ENCODE data around the gene IFNA21.
"Not testable (repeated sequence)": the region's sequence is repeated elsewhere in the genome, so short reads cannot be mapped to it uniquely, and the experiment has no call there.

The IFNA21 gene

GRCh38 chr9:21166560-21166959 lies at the start of gene IFNA21:
IFNA21 (minus strand) TSS chr9:21166660; CDS start chr9:21166612, 48 bp downstream.
- not testable (repeated sequence) for DNase-seq

GRCh38 chr9:21213411-21214326 lies 47.2 kb upstream of the IFNA21 start:
- DNase-seq = not testable (repeated sequence)

- DNase-seq = not testable (repeated sequence)
These were observed 45.7 kb upstream of the IFNA21 start for GRCh38 chr9:21212160-21212559.

- not testable (repeated sequence) for DNase-seq
These were observed 44.3 kb upstream of the IFNA21 start for GRCh38 chr9:21210782-21211181.

- DNase-seq = no peak
These were observed 43.9 kb upstream of the IFNA21 start for GRCh38 chr9:21210311-21210710.

- DNase-seq = not testable (repeated sequence)
These were observed 40.6 kb upstream of the IFNA21 start, which contains the start of gene IFNA10 for GRCh38 chr9:21207043-21207442. IFNA10 (minus strand) TSS chr9:21207143; CDS start chr9:21207097, 46 bp downstream.

GRCh38 chr9:21205204-21205603 lies 38.7 kb upstream of the IFNA21 start:
- DNase-seq = no peak

GRCh38 chr9:21202105-21202504 lies 35.6 kb upstream of the IFNA21 start, which contains the start of gene IFNA7:
IFNA7 (minus strand) TSS chr9:21202205; CDS start chr9:21202165, 40 bp downstream.
- DNase-seq = not testable (repeated sequence)

- DNase-seq = not testable (repeated sequence)
These were observed 28.7 kb upstream of the IFNA21 start for GRCh38 chr9:21194867-21195776.

- not testable (repeated sequence) for DNase-seq
These were observed 21.0 kb upstream of the IFNA21 start, which contains the start of gene IFNA4 for GRCh38 chr9:21187487-21187886. IFNA4 (minus strand) TSS chr9:21187587; CDS start chr9:21187531, 56 bp downstream.

- DNase-seq = not testable (repeated sequence)
These were observed 16.6 kb upstream of the IFNA21 start for GRCh38 chr9:21182810-21183736.

GRCh38 chr9:21174671-21175070 lies 8.2 kb upstream of the IFNA21 start:
- no peak for DNase-seq

- DNase-seq = no peak
These were observed 5.7 kb upstream of the IFNA21 start for GRCh38 chr9:21172156-21172555.

GRCh38 chr9:21171351-21171750 lies 4.9 kb upstream of the IFNA21 start:
- DNase-seq = no peak

- DNase-seq = no peak
These were observed 944 bp downstream of the IFNA21 start for GRCh38 chr9:21165516-21165915.

- peak; percentile 17 for DNase-seq
These were observed 6.3 kb downstream of the IFNA21 start for GRCh38 chr9:21160178-21160577.

- no peak for DNase-seq
These were observed 11.0 kb downstream of the IFNA21 start for GRCh38 chr9:21155501-21155900.

- no peak for DNase-seq
These were observed 12.3 kb downstream of the IFNA21 start for GRCh38 chr9:21154018-21154608.

GRCh38 chr9:21153336-21154017 lies 13.0 kb downstream of the IFNA21 start:
- DNase-seq = no peak

- DNase-seq = no peak
These were observed 21.9 kb downstream of the IFNA21 start for GRCh38 chr9:21144603-21145002.

GRCh38 chr9:21141427-21141882 lies 25.0 kb downstream of the IFNA21 start, which contains the start of gene IFNW1:
IFNW1 (minus strand) TSS chr9:21141832; CDS start chr9:21141570, 262 bp downstream.
- no peak for DNase-seq
